SH-SY5Y (cell line): ENCODE measurements around the gene HBA1.

Experiments used
- GATA2 ChIP-seq: IDR thresholded peaks from 2 replicates; pipeline ENCODE4 v1.6.1; 2011; ENCODE audit warnings: mild to moderate bottlenecking, low read depth, low read length
- GATA3 ChIP-seq: IDR thresholded peaks from 2 replicates; pipeline ENCODE4 v1.6.1; 2011; ENCODE audit warnings: low read depth, mild to moderate bottlenecking, low read length, moderate library complexity

- TF ChIP-seq GATA2 (no peak), GATA3 (no peak)
Observed at GRCh38 chr16:144797-145252, 31.7 kb upstream of the HBA1 start.
